CD4-positive, alpha-beta T cell (primary cell): ENCODE measurements around the gene PODNL1. TPM values are rescaled to one million over a fixed set of nuclear protein-coding genes. Genes with fewer than 3 reads are reported as not detected.

ENCODE experiments used
- ATAC-seq: fragments of 200-7000 bp; cut with Tn5 transposase; one replicate; pipeline ENCODE4 v1.10.0; 2022; ENCODE audit warnings: mild to moderate bottlenecking; ENCODE audit not compliant: poor library complexity
- CTCF ChIA-PET: fragments of 350-600 bp; sonication (Branson Sonifier 250); formaldehyde crosslinking; loops from one replicate; lab custom pipeline; 2021; ENCODE audit warnings: antibody characterized with exemption, inconsistent platforms; lab: Charles Lee
- POLR2A ChIA-PET: fragments of 350-600 bp; sonication (Branson Sonifier 250); formaldehyde crosslinking; loops from one replicate; lab custom pipeline; 2021; ENCODE audit warnings: antibody characterized with exemption, inconsistent platforms; lab: Charles Lee
- DNase-seq, 14 experiments: peaks; one replicate each; pipeline ENCODE4 v3.0.0-alpha.2; 2013 to 2020; ENCODE audit warnings: mixed read lengths in 2 of 14
- H3K27ac ChIP-seq, 2 donors: one replicate each; pipeline versions ENCODE4 v1.5.1 to v1.7.0; 2013; ENCODE audit warnings: low read length in 2 of 2, low read depth in 1 of 2, mild to moderate bottlenecking in 1 of 2
- H3K27me3 ChIP-seq, 2 experiments: 1 replicate in 1 of 2; 2 replicates in 1 of 2; pipeline versions ENCODE4 v1.6.1 to v1.7.0; 2013; ENCODE audit warnings: low read length in 2 of 2, control low read depth in 1 of 2, mild to moderate bottlenecking in 1 of 2, moderate library complexity in 1 of 2; ENCODE audit not compliant: insufficient read depth in 2 of 2, control insufficient read depth in 1 of 2
- H3K36me3 ChIP-seq: one replicate; pipeline ENCODE4 v1.6.1; 2013; ENCODE audit warnings: low read length, control low read depth; ENCODE audit not compliant: insufficient read depth
- H3K4me1 ChIP-seq: one replicate; pipeline ENCODE4 v1.6.1; 2013; ENCODE audit warnings: low read length, control low read depth; ENCODE audit not compliant: insufficient read depth
- H3K4me3 ChIP-seq: one replicate; pipeline ENCODE4 v1.5.1; 2013; ENCODE audit warnings: mild to moderate bottlenecking, low read length, moderate library complexity
- H3K9me3 ChIP-seq, 2 experiments: 1 replicate in 1 of 2; 2 replicates in 1 of 2; pipeline versions ENCODE4 v1.6.1 to v1.7.0; 2013; ENCODE audit warnings: low read length in 2 of 2, mild to moderate bottlenecking in 2 of 2, control low read depth in 1 of 2, moderate library complexity in 1 of 2; ENCODE audit not compliant: control insufficient read depth in 1 of 2, insufficient read depth in 1 of 2
- H3K27ac Mint-ChIP-seq: one replicate; pipeline ENCODE4 v1.8.0; 2020; ENCODE audit warnings: mixed read lengths
- H3K27me3 Mint-ChIP-seq: one replicate; pipeline ENCODE4 v1.8.0; 2021; ENCODE audit warnings: mixed read lengths
- H3K36me3 Mint-ChIP-seq: one replicate; pipeline ENCODE4 v1.8.0; 2021; ENCODE audit warnings: low read depth, mixed read lengths
- H3K4me1 Mint-ChIP-seq: one replicate; pipeline ENCODE4 v1.8.0; 2021; ENCODE audit warnings: low read depth, mixed read lengths
- H3K4me3 Mint-ChIP-seq: one replicate; pipeline ENCODE4 v1.8.0; 2020; ENCODE audit warnings: mild to moderate bottlenecking, mixed read lengths
- H3K9me3 Mint-ChIP-seq: one replicate; pipeline ENCODE4 v1.8.0; 2020; ENCODE audit warnings: mixed read lengths
- CTCF ChIP-seq: fragments of 200-600 bp; IDR thresholded peaks from one replicate; pipeline ENCODE4 v1.8.0; 2022; ENCODE audit warnings: antibody characterized with exemption, mild to moderate bottlenecking
- intact Hi-C, 2 experiments: fragments of 100-400 bp; cut with DNase I in 1 of 2; cut with micrococcal nuclease in 1 of 2; formaldehyde crosslinking; loops; one replicate each; pipeline versions ENCODE4 v1.15.1 to v1.9.0; 2023 to 2025; cut with DNase I, micrococcal nuclease
- total RNA-seq, 174 experiments: library from RNA in 2 of 174; stranded (reverse) in 2 of 174; gene quantifications; one replicate each; pipeline ENCODE4 v1.2.3 and lab custom pipeline; 2021 to 2026

The PODNL1 gene
- total RNA-seq, 2 experiments from 2014 or later: not detected

GRCh38 chr19:13961826-13962698, 23.8 kb upstream of the PODNL1 start:
- H3K27ac ChIP-seq: no peak overlapping the region
- H3K9me3 ChIP-seq: no peaks in the 10 kb centered on the region
- POLR2A ChIA-PET: interaction anchor here (1.0 to 2.0 kb wide), 3 partner anchors 44 to 95 kb away, joined by 3 to 7 read pairs (median 7); partner anchors contain the start of gene RFX1
- peaks cover 3% of the 10 kb centered on the region for H3K4me1 ChIP-seq
- H3K27me3 ChIP-seq: no peaks in the 10 kb centered on the region
- Mint-ChIP-seq H3K9me3 (no peaks in the 10 kb centered on the region), H3K4me3 (no peak overlapping the region), H3K27me3 (no peaks in the 10 kb centered on the region), H3K36me3 (peaks cover 49% of the 10 kb centered on the region), H3K27ac (peak overlapping the region; percentile 49), H3K4me1 (peaks cover 5% of the 10 kb centered on the region)
- H3K4me3 ChIP-seq: no peak overlapping the region
- no peak for TF ChIP-seq CTCF
- DNase-seq (no peak), ATAC-seq (no peak)
- intact Hi-C loops: no loop called here
- H3K36me3 ChIP-seq: peaks cover 68% of the 10 kb centered on the region
- CTCF ChIA-PET: interaction anchor here (1.1 kb wide), 1 partner anchor 23 kb away, joined by 3 read pairs; no protein-coding TSS in a partner anchor

- DNase-seq (peak in 1 of 14 experiments; percentile 14), ATAC-seq (peak; percentile 27)
- intact Hi-C loops: no loop called here
- no peaks in the 10 kb centered on the region for H3K9me3 Mint-ChIP-seq
- no peaks in the 10 kb centered on the region for H3K9me3 ChIP-seq
- POLR2A ChIA-PET: interaction anchor here (1.0 to 2.0 kb wide), 5 partner anchors 9 to 96 kb away, joined by 3 to 7 read pairs (median 4); partner anchors contain the start of genes DCAF15 and RFX1
- H3K4me1 ChIP-seq: peaks cover 3% of the 10 kb centered on the region
- H3K27me3 Mint-ChIP-seq: no peaks in the 10 kb centered on the region
- H3K36me3 Mint-ChIP-seq: peaks cover 56% of the 10 kb centered on the region
- H3K4me3 Mint-ChIP-seq: no peak overlapping the region
- H3K36me3 ChIP-seq: peaks cover 68% of the 10 kb centered on the region
- no peak overlapping the region for H3K4me3 ChIP-seq
- CTCF ChIA-PET: interaction anchor here (1.1 to 1.6 kb wide), 3 partner anchors 24 to 70 kb away, joined by 3 to 9 read pairs (median 3); partner anchors contain the start of genes IL27RA and RFX1
- peaks cover 5% of the 10 kb centered on the region for H3K4me1 Mint-ChIP-seq
- no peak for TF ChIP-seq CTCF
- no peak overlapping the region for H3K27ac ChIP-seq
- H3K27me3 ChIP-seq: no peaks in the 10 kb centered on the region
- H3K27ac Mint-ChIP-seq: peak overlapping the region; percentile 49
These were observed 22.9 kb upstream of the PODNL1 start for GRCh38 chr19:13960863-13961784.
